ENCODE results near the gene HEPN1.

DNA sequence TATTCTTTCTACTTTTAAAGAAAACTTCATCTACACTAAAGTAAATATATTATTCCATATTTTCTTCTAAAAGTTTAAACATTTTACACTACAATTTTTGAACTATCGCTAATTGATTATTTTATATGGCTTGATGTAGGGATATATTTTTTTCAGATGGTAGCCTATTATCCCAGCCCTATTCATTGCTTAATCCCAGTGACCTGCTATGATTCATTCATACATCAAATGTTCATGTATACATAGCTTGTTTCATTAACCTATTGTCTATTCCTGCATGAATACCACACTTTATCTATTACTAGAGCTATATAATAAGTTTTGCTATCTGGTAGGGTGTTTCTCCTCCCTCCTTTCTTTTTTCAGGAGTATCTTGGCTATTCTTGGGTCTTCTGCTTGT, 16.4 kb upstream of the HEPN1 start:
- TF ChIP-seq, protein P1, sequence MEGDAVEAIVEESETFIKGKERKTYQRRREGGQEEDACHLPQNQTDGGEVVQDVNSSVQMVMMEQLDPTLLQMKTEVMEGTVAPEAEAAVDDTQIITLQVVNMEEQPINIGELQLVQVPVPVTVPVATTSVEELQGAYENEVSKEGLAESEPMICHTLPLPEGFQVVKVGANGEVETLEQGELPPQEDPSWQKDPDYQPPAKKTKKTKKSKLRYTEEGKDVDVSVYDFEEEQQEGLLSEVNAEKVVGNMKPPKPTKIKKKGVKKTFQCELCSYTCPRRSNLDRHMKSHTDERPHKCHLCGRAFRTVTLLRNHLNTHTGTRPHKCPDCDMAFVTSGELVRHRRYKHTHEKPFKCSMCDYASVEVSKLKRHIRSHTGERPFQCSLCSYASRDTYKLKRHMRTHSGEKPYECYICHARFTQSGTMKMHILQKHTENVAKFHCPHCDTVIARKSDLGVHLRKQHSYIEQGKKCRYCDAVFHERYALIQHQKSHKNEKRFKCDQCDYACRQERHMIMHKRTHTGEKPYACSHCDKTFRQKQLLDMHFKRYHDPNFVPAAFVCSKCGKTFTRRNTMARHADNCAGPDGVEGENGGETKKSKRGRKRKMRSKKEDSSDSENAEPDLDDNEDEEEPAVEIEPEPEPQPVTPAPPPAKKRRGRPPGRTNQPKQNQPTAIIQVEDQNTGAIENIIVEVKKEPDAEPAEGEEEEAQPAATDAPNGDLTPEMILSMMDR (IDR thresholded peaks at IDR 0.05) = no peak
- no peak for TF ChIP-seq POLR2A (IDR thresholded peaks at IDR 0.05)
